HFF-Myc (cell line): Measurements from ENCODE around the gene IFNA4.

Experiments used
- DNase-seq: peaks from one replicate; pipeline ENCODE4 v3.0.0-alpha.2; 2011; ENCODE audit warnings: low read depth; ENCODE audit errors: extremely low read depth
- H3K4me3 ChIP-seq: replicated peaks from 2 replicates; pipeline ENCODE4 v1.5.1; 2011; ENCODE audit warnings: low read depth, mild to moderate bottlenecking, control low read depth, low read length
- TF ChIP-seq, protein P1 (sequence below): IDR thresholded peaks from 2 replicates; pipeline ENCODE4 v1.5.1; 2012; ENCODE audit warnings: mild to moderate bottlenecking, low read depth, low read length, control low read depth; ENCODE audit errors: missing control alignments

Gene IFNA4

DNA sequence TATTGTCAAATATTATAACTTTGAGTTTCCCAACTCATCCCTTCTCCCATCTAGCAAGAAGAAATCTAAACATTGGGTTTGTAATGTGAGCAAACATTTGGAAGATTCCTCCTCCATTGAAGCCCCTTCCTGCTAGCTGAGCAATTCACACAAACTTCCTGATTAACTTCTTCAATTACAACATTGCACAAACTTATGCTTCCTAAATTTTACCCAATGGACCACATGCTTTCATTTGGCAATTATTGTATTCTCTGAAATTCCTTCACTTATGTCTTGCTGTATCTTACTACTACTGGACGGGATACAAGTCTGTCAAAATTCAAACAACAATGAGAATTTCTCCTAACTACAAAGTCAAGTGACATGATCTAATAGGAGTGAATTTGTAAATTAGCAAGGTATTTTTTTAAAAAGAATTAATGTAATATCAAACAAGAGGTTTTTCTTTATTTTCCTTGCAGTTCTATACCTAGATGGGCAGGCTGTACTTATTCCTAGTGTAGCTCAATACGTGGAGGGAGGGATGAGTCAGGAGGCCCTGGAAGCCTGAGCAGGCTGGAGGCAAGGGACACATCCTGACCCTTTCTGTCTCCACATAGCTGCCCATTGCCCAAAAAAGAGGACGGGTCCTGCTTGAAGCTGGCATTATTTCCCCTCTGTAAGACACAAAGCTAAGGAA, 33.9 kb downstream of the IFNA4 start:
- no peak for DNase-seq
- TF ChIP-seq, protein P1, sequence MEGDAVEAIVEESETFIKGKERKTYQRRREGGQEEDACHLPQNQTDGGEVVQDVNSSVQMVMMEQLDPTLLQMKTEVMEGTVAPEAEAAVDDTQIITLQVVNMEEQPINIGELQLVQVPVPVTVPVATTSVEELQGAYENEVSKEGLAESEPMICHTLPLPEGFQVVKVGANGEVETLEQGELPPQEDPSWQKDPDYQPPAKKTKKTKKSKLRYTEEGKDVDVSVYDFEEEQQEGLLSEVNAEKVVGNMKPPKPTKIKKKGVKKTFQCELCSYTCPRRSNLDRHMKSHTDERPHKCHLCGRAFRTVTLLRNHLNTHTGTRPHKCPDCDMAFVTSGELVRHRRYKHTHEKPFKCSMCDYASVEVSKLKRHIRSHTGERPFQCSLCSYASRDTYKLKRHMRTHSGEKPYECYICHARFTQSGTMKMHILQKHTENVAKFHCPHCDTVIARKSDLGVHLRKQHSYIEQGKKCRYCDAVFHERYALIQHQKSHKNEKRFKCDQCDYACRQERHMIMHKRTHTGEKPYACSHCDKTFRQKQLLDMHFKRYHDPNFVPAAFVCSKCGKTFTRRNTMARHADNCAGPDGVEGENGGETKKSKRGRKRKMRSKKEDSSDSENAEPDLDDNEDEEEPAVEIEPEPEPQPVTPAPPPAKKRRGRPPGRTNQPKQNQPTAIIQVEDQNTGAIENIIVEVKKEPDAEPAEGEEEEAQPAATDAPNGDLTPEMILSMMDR: no peak
- H3K4me3 ChIP-seq: no peak overlapping the region

DNA sequence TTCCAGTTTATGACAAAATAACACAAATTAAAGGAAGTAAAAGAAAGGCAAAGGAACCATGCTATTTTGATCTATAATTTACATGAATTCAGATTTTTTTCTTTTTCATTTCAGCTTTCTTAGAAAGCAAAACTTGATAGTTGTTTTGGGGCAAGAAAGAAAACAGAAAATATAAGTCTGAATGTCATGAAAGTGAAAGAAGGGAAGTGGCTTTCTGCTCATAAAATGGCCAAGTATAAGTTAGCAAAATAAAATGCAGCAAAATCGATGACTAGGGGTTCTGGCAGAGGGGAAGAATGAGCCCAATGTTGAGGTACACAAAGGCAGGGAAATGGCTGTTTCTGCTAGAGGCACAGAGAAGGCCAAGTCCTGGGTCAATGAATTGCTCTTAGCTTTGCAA, 42.8 kb downstream of the IFNA4 start:
- H3K4me3 ChIP-seq: no peak overlapping the region
- no peak for DNase-seq
- TF ChIP-seq, protein P1: no peak

DNA sequence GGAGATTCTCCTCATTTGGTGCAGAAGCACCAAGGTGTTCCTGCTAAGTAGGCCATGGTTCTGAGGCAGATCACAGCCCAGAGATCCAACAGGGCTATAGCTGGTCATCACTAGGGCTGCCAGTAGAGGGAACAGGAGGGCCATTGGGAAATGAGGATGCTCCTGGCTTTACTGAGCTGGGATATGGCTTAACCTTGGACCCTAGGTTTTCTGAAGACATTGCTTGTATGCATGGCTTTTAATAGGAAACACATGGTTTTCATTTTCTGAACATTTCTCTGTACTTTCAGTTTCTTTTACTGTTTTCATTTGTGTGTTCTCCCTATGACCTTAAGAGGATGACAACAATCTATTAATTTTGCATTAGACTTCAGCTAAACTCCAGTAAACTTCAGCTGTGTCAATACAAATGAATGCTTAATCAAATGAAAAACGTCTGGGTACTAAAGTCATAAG, 45.9 kb downstream of the IFNA4 start, which contains the start of gene IFNW1:
Gene IFNW1, minus strand, starts transcription at position 406 of the 456 bp plus-strand sequence. Its CDS starts 262 bp downstream, at position 144.
- DNase-seq: peak; percentile 27
- TF ChIP-seq, protein P1: peak; percentile 51

DNA sequence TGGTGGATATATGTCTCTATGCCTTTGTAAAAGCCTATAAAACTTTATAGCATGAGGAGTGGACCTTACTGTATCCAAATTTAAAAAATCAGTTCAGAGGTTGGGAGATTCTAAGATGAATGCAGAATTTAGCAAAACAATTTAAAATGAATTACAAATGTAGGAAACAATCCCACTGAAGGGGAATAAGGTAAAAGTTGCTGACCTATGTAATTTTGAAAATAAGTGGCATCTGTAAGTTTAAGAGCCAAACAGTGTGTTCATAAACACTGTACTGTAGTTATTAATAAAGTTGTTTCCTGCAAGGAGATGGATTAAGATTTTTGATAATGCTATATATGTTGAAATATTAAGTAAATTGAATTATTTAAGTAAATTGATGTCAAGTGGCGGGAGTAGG, 50.4 kb downstream of the IFNA4 start:
- TF ChIP-seq, protein P1: no peak
- H3K4me3 ChIP-seq: no peak overlapping the region
- DNase-seq: no peak

More for the DNA sequence above, 45.9 kb downstream of the IFNA4 start, which contains the start of gene IFNW1:
- H3K4me3 ChIP-seq: no peak within 1 kb of the TSS
